ENCODE data around the gene LRRFIP1. TPM values are rescaled to one million over a fixed set of nuclear protein-coding genes. Genes with fewer than 3 reads are reported as not detected.

LRRFIP1 gene
- total and polyA plus RNA-seq, 2 donors (not counting 1 experiment from before 2014, with no cell fraction given), result 42.0 to 139 TPM

GRCh38 chr2:237738255-237738654 lies 110.9 kb downstream of the LRRFIP1 start:
- Mint-ChIP-seq H3K27ac (no peak overlapping the region), H3K27me3 (no peaks in the 10 kb centered on the region), H3K9me3 (ENCODE audit: insufficient read depth) (no peaks in the 10 kb centered on the region), H3K4me1 (peaks cover 35% of the 10 kb centered on the region), H3K4me3 (no peak overlapping the region)
- intact Hi-C loops (cut with micrococcal nuclease), result no loop called here
- H4K20me1 ChIP-seq (ENCODE audit: control insufficient read depth, insufficient read depth, low read length, poor library complexity, severe bottlenecking), result peaks cover 95% of the 10 kb centered on the region
- 97% methylated on average over 8 of the region's 10 CpGs for WGBS (ENCODE audit: insufficient coverage)
- ChIA-PET CTCF (interaction anchor here (0.5 kb wide), 1 partner anchor 157 kb away, joined by 3 read pairs; no protein-coding TSS in a partner anchor), POLR2A (no interaction called here)
- no peak overlapping the region for H2AFZ ChIP-seq (ENCODE audit: insufficient read depth, low read depth, low read length, poor library complexity, severe bottlenecking)
- no peaks in the 10 kb centered on the region for H3K9me3 ChIP-seq (ENCODE audit: control extremely low read depth in 1 of 3, control insufficient read depth in 2 of 3, insufficient read depth in 1 of 3, low read length in 2 of 3)
- peaks cover 0 to 52% of the 10 kb centered on the region in 2 experiments for H3K36me3 ChIP-seq (replicated peaks in 1 of 2; ENCODE audit: control extremely low read depth in 1 of 2, control insufficient read depth in 1 of 2, extremely low read depth in 1 of 2, insufficient read depth in 2 of 2, low read length in 1 of 2)
- no peak overlapping the region for H3K4me2 ChIP-seq (replicated peaks; ENCODE audit: low read depth, low read length, poor library complexity, severe bottlenecking)
- H3K79me2 ChIP-seq (ENCODE audit: control insufficient read depth, insufficient read depth, low read length), result peaks cover 89% of the 10 kb centered on the region
- H3K4me3 ChIP-seq (ENCODE audit: control extremely low read depth in 1 of 5, extremely low read depth in 1 of 5, insufficient read depth in 1 of 5, low read depth in 2 of 5, low read length in 4 of 5), result no peak overlapping the region
- ATAC-seq (ENCODE audit: low read depth) (no peak), DNase-seq (no peak)
- H3K9ac ChIP-seq (ENCODE audit: low read length), result no peak overlapping the region
- H3K27me3 ChIP-seq (replicated peaks in 1 of 4; ENCODE audit: control extremely low read depth in 1 of 4, control insufficient read depth in 3 of 4, insufficient read depth in 4 of 4, low read length in 3 of 4), result no peaks in the 10 kb centered on the region
- no peak for TF ChIP-seq CTCF (IDR thresholded peaks at IDR 0.05)
- H3K27ac ChIP-seq (ENCODE audit: low read length in 2 of 2), result no peak overlapping the region
- H3K4me1 ChIP-seq (ENCODE audit: control insufficient read depth in 2 of 2, insufficient read depth in 2 of 2, low read length in 2 of 2), result peaks cover 0 to 2% of the 10 kb centered on the region in 2 donors

- peaks cover 0 to 55% of the 10 kb centered on the region in 2 experiments for H3K36me3 ChIP-seq (replicated peaks in 1 of 2; ENCODE audit: control extremely low read depth in 1 of 2, control insufficient read depth in 1 of 2, extremely low read depth in 1 of 2, insufficient read depth in 2 of 2, low read length in 1 of 2)
- DNase-seq, result no peak
- H3K9me3 ChIP-seq (ENCODE audit: control extremely low read depth in 1 of 3, control insufficient read depth in 2 of 3, insufficient read depth in 1 of 3, low read length in 2 of 3), result no peaks in the 10 kb centered on the region
- no peak overlapping the region for H3K4me3 ChIP-seq (ENCODE audit: control extremely low read depth in 1 of 5, extremely low read depth in 1 of 5, insufficient read depth in 1 of 5, low read depth in 2 of 5, low read length in 4 of 5)
- H3K27ac Mint-ChIP-seq, result no peak overlapping the region
- H3K79me2 ChIP-seq (ENCODE audit: control insufficient read depth, insufficient read depth, low read length), result peaks cover 80% of the 10 kb centered on the region
- H3K4me3 Mint-ChIP-seq, result no peak overlapping the region
- peaks cover 95% of the 10 kb centered on the region for H4K20me1 ChIP-seq (ENCODE audit: control insufficient read depth, insufficient read depth, low read length, poor library complexity, severe bottlenecking)
- H2AFZ ChIP-seq (ENCODE audit: insufficient read depth, low read depth, low read length, poor library complexity, severe bottlenecking), result no peak overlapping the region
- 98% methylated on average over 13 of the region's 15 CpGs for WGBS (ENCODE audit: insufficient coverage)
- H3K9ac ChIP-seq (ENCODE audit: low read length), result no peak overlapping the region
- ChIA-PET POLR2A (no interaction called here), CTCF (interaction anchor here (0.5 to 1.0 kb wide), 3 partner anchors 8 to 158 kb away, joined by 3 to 4 read pairs (median 3); no protein-coding TSS in a partner anchor)
- H3K9me3 Mint-ChIP-seq (ENCODE audit: insufficient read depth), result no peaks in the 10 kb centered on the region
- no peak for ATAC-seq (ENCODE audit: low read depth)
- H3K4me1 Mint-ChIP-seq, result peaks cover 39% of the 10 kb centered on the region
- TF ChIP-seq CTCF (IDR thresholded peaks at IDR 0.05) (no peak), EZH2 (IDR thresholded peaks at IDR 0.05; ENCODE audit: borderline replicate concordance, insufficient read depth, low read depth, low read length, poor library complexity, severe bottlenecking) (no peak)
- H3K4me1 ChIP-seq (ENCODE audit: control insufficient read depth in 2 of 2, insufficient read depth in 2 of 2, low read length in 2 of 2), result peaks cover 0 to 2% of the 10 kb centered on the region in 2 donors
- H3K27me3 ChIP-seq (replicated peaks in 1 of 4; ENCODE audit: control extremely low read depth in 1 of 4, control insufficient read depth in 3 of 4, insufficient read depth in 4 of 4, low read length in 3 of 4), result no peaks in the 10 kb centered on the region
- no peaks in the 10 kb centered on the region for H3K27me3 Mint-ChIP-seq
- no peak overlapping the region for H3K27ac ChIP-seq (ENCODE audit: low read length in 2 of 2)
- H3K4me2 ChIP-seq (replicated peaks; ENCODE audit: low read depth, low read length, poor library complexity, severe bottlenecking), result no peak overlapping the region
- intact Hi-C loops (cut with micrococcal nuclease), result no loop called here
These were observed 111.7 kb downstream of the LRRFIP1 start for GRCh38 chr2:237739101-237739500.
